HCT116 (cell line): ENCODE results near the gene TECPR1.

Experiments
- EZH2phosphoT487 ChIP-seq: fragments of 200-600 bp; IDR thresholded peaks from 2 replicates; pipeline ENCODE4 v1.6.1; 2018; ENCODE audit warnings: antibody characterized with exemption, borderline replicate concordance
- FOSL1 ChIP-seq: IDR thresholded peaks from 2 replicates; pipeline ENCODE4 v1.6.1; 2012; ENCODE audit warnings: low read depth
- POLR2A ChIP-seq: IDR thresholded peaks from 2 replicates; pipeline ENCODE4 v1.7.0; 2011; ENCODE audit warnings: borderline replicate concordance; ENCODE audit not compliant: insufficient read depth, insufficient read length; ENCODE audit errors: extremely low read depth
- POLR2AphosphoS5 ChIP-seq: IDR thresholded peaks from 2 replicates; pipeline ENCODE4 v1.6.1; 2011; ENCODE audit warnings: mild to moderate bottlenecking, low read depth, low read length, moderate library complexity
- RAD21 ChIP-seq: IDR thresholded peaks from 2 replicates; pipeline ENCODE4 v1.6.1; 2012; ENCODE audit warnings: low read depth, mild to moderate bottlenecking
- SIN3A ChIP-seq: IDR thresholded peaks from 2 replicates; pipeline ENCODE4 v1.6.1; 2012; ENCODE audit warnings: low read depth
- SP1 ChIP-seq: IDR thresholded peaks from 2 replicates; pipeline ENCODE4 v1.6.1; 2012; ENCODE audit warnings: low read depth
- TF ChIP-seq, protein P1 (sequence below), 3 experiments: fragments of 200-600 bp in 1 of 3; sonication (generic) in 1 of 3; IDR thresholded peaks in 2 of 3; conservative IDR thresholded peaks in 1 of 3; 2 replicates each; pipeline ENCODE4 v1.5.1; 2012 to 2017; ENCODE audit warnings: low read depth in 2 of 3, low read length in 2 of 3, antibody characterized with exemption in 1 of 3, borderline replicate concordance in 1 of 3, control low read depth in 1 of 3, mild to moderate bottlenecking in 1 of 3, mixed read lengths in 1 of 3, mixed run types in 1 of 3, moderate library complexity in 1 of 3; ENCODE audit not compliant: insufficient read depth in 1 of 3
- TF ChIP-seq, protein P2 (sequence below): IDR thresholded peaks from 2 replicates; pipeline ENCODE4 v1.6.1; 2011; ENCODE audit warnings: mild to moderate bottlenecking, low read length, moderate library complexity; ENCODE audit not compliant: insufficient replicate concordance; ENCODE audit errors: extremely low read depth
- TF ChIP-seq, protein P3 (sequence below): IDR thresholded peaks from 2 replicates; pipeline ENCODE4 v1.6.1; 2012

DNA sequence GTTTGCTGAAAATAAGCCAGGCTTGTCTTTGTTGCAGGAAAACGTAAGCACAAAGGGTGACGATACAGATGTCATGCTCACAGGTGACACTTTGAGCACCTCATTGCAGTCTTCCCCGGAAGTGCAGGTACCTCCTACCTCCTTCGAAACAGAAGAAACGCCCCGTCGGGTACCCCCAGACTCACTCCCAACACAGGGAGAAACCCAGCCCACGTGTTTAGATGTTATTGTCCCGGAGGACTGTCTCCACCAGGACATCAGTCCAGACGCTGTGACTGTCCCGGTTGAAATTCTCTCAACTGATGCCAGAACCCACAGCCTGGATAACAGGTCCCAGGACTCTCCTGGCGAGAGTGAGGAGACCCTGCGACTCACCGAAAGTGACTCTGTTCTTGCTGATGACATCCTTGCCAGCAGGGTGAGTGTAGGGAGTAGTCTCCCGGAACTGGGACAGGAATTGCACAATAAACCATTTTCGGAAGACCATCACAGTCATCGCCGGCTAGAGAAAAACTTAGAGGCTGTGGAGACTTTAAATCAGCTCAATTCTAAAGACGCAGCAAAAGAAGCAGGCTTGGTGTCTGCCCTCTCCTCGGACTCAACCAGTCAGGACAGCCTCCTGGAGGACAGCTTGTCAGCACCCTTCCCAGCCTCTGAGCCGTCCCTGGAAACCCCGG is 59.1 kb downstream of the TECPR1 start:
- TF ChIP-seq SP1: no peak
- TF ChIP-seq, protein P1, sequence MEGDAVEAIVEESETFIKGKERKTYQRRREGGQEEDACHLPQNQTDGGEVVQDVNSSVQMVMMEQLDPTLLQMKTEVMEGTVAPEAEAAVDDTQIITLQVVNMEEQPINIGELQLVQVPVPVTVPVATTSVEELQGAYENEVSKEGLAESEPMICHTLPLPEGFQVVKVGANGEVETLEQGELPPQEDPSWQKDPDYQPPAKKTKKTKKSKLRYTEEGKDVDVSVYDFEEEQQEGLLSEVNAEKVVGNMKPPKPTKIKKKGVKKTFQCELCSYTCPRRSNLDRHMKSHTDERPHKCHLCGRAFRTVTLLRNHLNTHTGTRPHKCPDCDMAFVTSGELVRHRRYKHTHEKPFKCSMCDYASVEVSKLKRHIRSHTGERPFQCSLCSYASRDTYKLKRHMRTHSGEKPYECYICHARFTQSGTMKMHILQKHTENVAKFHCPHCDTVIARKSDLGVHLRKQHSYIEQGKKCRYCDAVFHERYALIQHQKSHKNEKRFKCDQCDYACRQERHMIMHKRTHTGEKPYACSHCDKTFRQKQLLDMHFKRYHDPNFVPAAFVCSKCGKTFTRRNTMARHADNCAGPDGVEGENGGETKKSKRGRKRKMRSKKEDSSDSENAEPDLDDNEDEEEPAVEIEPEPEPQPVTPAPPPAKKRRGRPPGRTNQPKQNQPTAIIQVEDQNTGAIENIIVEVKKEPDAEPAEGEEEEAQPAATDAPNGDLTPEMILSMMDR (IDR thresholded peaks at IDR 0.05 in 2 of 3, conservative IDR thresholded peaks at IDR 0.05 in 1 of 3; ENCODE audit: borderline replicate concordance in 1 of 3, insufficient read depth in 1 of 3, low read depth in 2 of 3, low read length in 2 of 3): no peak
- no peak for TF ChIP-seq POLR2A
- TF ChIP-seq SIN3A: no peak
- TF ChIP-seq FOSL1: no peak
- TF ChIP-seq POLR2AphosphoS5: no peak
- TF ChIP-seq, protein P2, sequence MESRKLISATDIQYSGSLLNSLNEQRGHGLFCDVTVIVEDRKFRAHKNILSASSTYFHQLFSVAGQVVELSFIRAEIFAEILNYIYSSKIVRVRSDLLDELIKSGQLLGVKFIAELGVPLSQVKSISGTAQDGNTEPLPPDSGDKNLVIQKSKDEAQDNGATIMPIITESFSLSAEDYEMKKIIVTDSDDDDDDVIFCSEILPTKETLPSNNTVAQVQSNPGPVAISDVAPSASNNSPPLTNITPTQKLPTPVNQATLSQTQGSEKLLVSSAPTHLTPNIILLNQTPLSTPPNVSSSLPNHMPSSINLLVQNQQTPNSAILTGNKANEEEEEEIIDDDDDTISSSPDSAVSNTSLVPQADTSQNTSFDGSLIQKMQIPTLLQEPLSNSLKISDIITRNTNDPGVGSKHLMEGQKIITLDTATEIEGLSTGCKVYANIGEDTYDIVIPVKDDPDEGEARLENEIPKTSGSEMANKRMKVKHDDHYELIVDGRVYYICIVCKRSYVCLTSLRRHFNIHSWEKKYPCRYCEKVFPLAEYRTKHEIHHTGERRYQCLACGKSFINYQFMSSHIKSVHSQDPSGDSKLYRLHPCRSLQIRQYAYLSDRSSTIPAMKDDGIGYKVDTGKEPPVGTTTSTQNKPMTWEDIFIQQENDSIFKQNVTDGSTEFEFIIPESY: no peak
- TF ChIP-seq, protein P3, sequence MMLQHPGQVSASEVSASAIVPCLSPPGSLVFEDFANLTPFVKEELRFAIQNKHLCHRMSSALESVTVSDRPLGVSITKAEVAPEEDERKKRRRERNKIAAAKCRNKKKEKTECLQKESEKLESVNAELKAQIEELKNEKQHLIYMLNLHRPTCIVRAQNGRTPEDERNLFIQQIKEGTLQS: no peak
- no peak for TF ChIP-seq EZH2phosphoT487
- TF ChIP-seq RAD21: no peak
